OCI-LY1 (cell line): Measurements from ENCODE around the gene NCAM1.

Source experiments
- H2AFZ ChIP-seq: fragments of 200-600 bp; sonication (generic), shearing (Covaris generic); 2 replicates; pipeline ENCODE4 v1.6.0; 2014; ENCODE audit warnings: antibody characterized with exemption, mild to moderate bottlenecking, low read length
- H3F3A ChIP-seq: fragments of 200-600 bp; sonication (generic), shearing (Covaris generic); 2 replicates; pipeline ENCODE4 v1.6.0; 2014; ENCODE audit warnings: mild to moderate bottlenecking, antibody characterized with exemption, low read length, moderate library complexity; ENCODE audit not compliant: insufficient read depth
- H3K27ac ChIP-seq: fragments of 200-600 bp; sonication (generic); 2 replicates; pipeline ENCODE4 v1.5.1; 2014; ENCODE audit warnings: low read length, mixed run types, mild to moderate bottlenecking, low read depth; ENCODE audit not compliant: poor library complexity, severe bottlenecking
- H3K27me3 ChIP-seq: fragments of 200-600 bp; sonication (generic); 2 replicates; pipeline ENCODE4 v1.6.0; 2014; ENCODE audit warnings: antibody characterized with exemption, mild to moderate bottlenecking, low read length, moderate library complexity; ENCODE audit not compliant: insufficient read depth
- H3K36me3 ChIP-seq: fragments of 200-600 bp; sonication (generic); 2 replicates; pipeline ENCODE4 v1.6.1; 2014; ENCODE audit warnings: mild to moderate bottlenecking, antibody characterized with exemption, low read length, moderate library complexity, mixed read lengths; ENCODE audit not compliant: insufficient read depth
- H3K4me1 ChIP-seq: fragments of 200-600 bp; sonication (generic); 2 replicates; pipeline ENCODE4 v1.5.1; 2014; ENCODE audit warnings: mild to moderate bottlenecking, low read length, moderate library complexity; ENCODE audit not compliant: insufficient read depth, severe bottlenecking
- H3K4me2 ChIP-seq: fragments of 200-600 bp; sonication (generic), shearing (Covaris generic); 2 replicates; pipeline ENCODE4 v1.6.1; 2014; ENCODE audit warnings: low read length
- H3K4me3 ChIP-seq: fragments of 200-600 bp; sonication (generic); 2 replicates; pipeline ENCODE4 v1.5.1; 2014; ENCODE audit warnings: low read length, low read depth, mild to moderate bottlenecking, mixed read lengths; ENCODE audit not compliant: poor library complexity, severe bottlenecking
- H3K79me2 ChIP-seq: fragments of 200-600 bp; shearing (Covaris generic); 2 replicates; pipeline ENCODE4 v1.6.1; 2016; ENCODE audit warnings: mixed run types, low read length, mixed read lengths; ENCODE audit not compliant: insufficient read depth
- H3K9ac ChIP-seq: fragments of 200-600 bp; sonication (generic), shearing (Covaris generic); 2 replicates; pipeline ENCODE4 v1.6.1; 2014; ENCODE audit warnings: mild to moderate bottlenecking, low read length, mixed read lengths
- H3K9me2 ChIP-seq: fragments of 200-600 bp; sonication (generic), shearing (Covaris generic); 2 replicates; pipeline ENCODE4 v1.6.1; 2014; ENCODE audit warnings: low read depth, mild to moderate bottlenecking, low read length, mixed read lengths
- H3K9me3 ChIP-seq: fragments of 200-600 bp; shearing (Covaris generic); 2 replicates; pipeline ENCODE4 v1.6.1; 2014; ENCODE audit warnings: low read length, mixed read lengths
- H4K20me1 ChIP-seq: fragments of 200-600 bp; sonication (generic), shearing (Covaris generic); 2 replicates; pipeline ENCODE4 v1.6.0; 2016; ENCODE audit warnings: mild to moderate bottlenecking, low read length; ENCODE audit not compliant: insufficient read depth
- CTCF ChIP-seq: fragments of 200-600 bp; sonication (generic), shearing (Covaris generic); IDR thresholded peaks from 2 replicates; pipeline ENCODE4 v1.5.1; 2017; ENCODE audit warnings: mild to moderate bottlenecking, antibody characterized with exemption, low read length, moderate library complexity, mixed read lengths
- EZH2 ChIP-seq: fragments of 200-600 bp; sonication (generic), shearing (Covaris generic); IDR thresholded peaks from 2 replicates; pipeline ENCODE4 v1.8.0; 2017; ENCODE audit warnings: borderline replicate concordance, mixed run types, mild to moderate bottlenecking, antibody characterized with exemption, low read length, moderate library complexity, mixed read lengths

NCAM1 gene

GRCh38 chr11:113111156-113111555 lies 149.9 kb downstream of the NCAM1 start:
- Histone ChIP-seq H3K9ac (no peak overlapping the region), H3K9me2 (no peaks in the 10 kb centered on the region), H3K36me3 (no peaks in the 10 kb centered on the region), H3K27me3 (no peaks in the 10 kb centered on the region), H4K20me1 (no peaks in the 10 kb centered on the region), H3K4me2 (no peak overlapping the region), H3K9me3 (no peaks in the 10 kb centered on the region), H3F3A (no peaks in the 10 kb centered on the region), H2AFZ (no peak overlapping the region), H3K4me3 (no peak overlapping the region), H3K79me2 (no peaks in the 10 kb centered on the region), H3K27ac (no peak overlapping the region), H3K4me1 (no peaks in the 10 kb centered on the region)
- no peak for TF ChIP-seq CTCF

- H3K79me2 ChIP-seq, result no peaks in the 10 kb centered on the region
- H4K20me1 ChIP-seq, result no peaks in the 10 kb centered on the region
- no peaks in the 10 kb centered on the region for H3K9me2 ChIP-seq
Measured at GRCh38 chr11:113112307-113112706, 151.1 kb downstream of the NCAM1 start.

GRCh38 chr11:113113801-113114704 lies 152.8 kb downstream of the NCAM1 start:
- 0 out of 2 replicates have a peak, but pooled peaks cover 7% of the 10 kb centered on the region for H3K27me3 ChIP-seq
- H3K27ac ChIP-seq, result no peak overlapping the region
- H3K4me1 ChIP-seq, result no peaks in the 10 kb centered on the region
- no peak overlapping the region for H3K9ac ChIP-seq
- TF ChIP-seq CTCF (peak; percentile 68), EZH2 (no peak)
- H4K20me1 ChIP-seq, result no peaks in the 10 kb centered on the region
- H3K79me2 ChIP-seq, result no peaks in the 10 kb centered on the region
- H2AFZ ChIP-seq, result no peak overlapping the region
- no peaks in the 10 kb centered on the region for H3K9me2 ChIP-seq
- no peak overlapping the region for H3K4me2 ChIP-seq
- H3K9me3 ChIP-seq, result no peaks in the 10 kb centered on the region
- no peak overlapping the region for H3K4me3 ChIP-seq
- H3K36me3 ChIP-seq, result no peaks in the 10 kb centered on the region
- no peaks in the 10 kb centered on the region for H3F3A ChIP-seq

More at GRCh38 chr11:113112307-113112706, 151.1 kb downstream of the NCAM1 start:
- no peaks in the 10 kb centered on the region for H3K36me3 ChIP-seq
- H3K4me3 ChIP-seq, result no peak overlapping the region
- TF ChIP-seq EZH2 (no peak), CTCF (no peak)
- 0 out of 2 replicates have a peak, but pooled peaks cover 1% of the 10 kb centered on the region for H3K27me3 ChIP-seq
- H3K27ac ChIP-seq, result no peak overlapping the region
- H3K4me1 ChIP-seq, result no peaks in the 10 kb centered on the region
- H3K9me3 ChIP-seq, result no peaks in the 10 kb centered on the region
- no peak overlapping the region for H2AFZ ChIP-seq
- no peaks in the 10 kb centered on the region for H3F3A ChIP-seq
- H3K4me2 ChIP-seq, result no peak overlapping the region
- H3K9ac ChIP-seq, result no peak overlapping the region
